GDM1 (cell line): ENCODE data around the gene GTF2F1.
A peak's percentile ranks its signal among the peaks of the same experiment; 100 is the strongest.
"Not testable (repeated sequence)": the region's sequence is repeated elsewhere in the genome, so short reads cannot be mapped to it uniquely, and the experiment has no call there.

Experiments
- DNase-seq: peaks from one replicate; lab custom pipeline; 2025; lab: John Stamatoyannopoulos, UW

GTF2F1 gene

DNA sequence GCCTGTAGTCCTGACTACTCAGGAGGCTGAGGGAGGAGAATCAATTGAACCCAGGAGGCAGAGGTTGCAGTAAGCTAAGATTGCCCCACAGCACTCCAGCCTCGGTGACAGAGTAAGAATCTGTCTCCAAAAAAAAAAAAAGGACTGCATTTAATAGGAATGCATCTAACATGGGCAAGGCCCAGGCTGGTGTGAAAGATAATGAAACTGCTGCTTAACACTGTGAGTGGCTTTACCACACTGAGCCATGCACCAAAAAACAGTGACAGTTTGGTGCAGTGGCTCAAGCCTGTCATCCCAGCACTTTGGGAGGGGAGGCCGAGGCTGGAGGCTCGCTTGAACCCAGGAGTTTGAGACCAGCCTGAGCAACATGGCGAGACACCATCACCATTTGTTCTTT is 8.6 kb downstream of the GTF2F1 start:
- DNase-seq = no peak

DNA sequence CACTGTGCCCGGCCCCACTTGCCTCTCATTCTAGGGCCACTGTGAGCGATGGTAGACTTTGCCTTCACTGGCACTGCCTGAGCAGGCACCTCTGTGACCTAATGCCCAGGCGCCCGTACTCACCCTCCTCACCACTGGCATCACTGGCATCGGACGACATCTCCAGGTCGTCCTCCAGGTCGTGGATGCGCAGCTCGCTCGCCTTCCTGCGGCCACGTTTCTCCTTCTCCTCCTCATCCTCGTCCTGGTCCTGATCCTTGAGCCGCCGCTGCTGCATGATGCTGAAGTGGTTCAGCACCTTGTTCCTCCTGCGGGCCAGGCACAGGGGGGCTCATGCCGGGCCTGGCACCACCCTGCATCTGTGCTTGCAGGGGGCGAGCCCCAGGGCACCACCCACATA is 9.8 kb downstream of the GTF2F1 start:
- no peak for DNase-seq

DNA sequence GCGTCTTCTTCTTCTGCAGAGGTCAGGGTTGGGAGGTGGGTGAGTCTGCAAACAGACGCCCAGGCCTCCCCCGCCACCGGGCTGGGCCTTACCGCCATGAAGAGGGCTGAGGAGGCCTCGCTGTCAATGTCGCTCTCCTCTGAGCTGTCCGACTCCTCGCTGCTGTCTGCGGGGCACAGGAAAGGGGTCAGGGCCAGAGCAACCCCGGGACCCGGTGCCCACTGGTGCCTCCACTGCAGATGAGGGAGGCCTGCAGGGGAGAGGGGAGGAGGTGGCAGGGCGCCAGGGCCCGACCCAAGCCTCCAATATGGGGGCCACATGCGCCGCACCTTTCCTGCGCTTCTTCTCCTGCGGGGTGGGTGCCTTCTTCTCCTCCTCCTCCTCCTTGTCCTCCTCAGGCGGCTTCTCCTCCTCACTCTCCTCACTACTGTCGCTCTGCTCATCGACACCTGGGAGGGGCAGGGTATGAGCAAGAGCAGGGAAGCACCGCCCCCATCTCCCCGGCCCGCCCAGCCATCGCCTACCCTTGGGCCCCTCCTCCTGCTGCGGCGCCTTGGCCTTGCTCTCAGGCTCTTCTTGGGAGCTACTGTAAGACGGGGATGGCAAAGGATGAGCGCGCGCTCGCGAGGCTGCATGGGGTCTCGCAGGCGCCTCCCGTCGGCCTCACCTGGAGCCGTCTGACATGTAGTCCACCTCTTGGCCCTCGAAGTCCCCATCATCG is 11.8 kb downstream of the GTF2F1 start:
- DNase-seq = no peak

DNA sequence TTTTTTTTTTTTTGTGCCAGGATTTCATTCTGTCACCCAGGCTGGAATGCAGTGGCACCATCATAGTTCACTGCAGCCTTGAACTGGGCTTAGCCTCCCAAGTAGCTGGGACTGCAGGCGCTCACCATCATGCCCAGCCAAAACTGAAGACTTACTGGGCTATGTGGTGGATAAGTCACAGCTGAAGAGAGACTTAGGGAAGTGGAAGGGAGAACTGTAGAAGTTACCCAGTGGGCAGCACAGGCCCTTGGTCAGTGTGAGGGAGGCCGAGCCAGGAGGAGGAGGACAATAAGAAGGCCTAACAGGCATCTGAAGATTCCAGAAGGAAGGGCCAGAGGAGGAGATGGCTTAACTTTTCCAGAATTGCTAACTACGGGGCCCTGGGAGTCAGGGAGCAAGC is 13.2 kb downstream of the GTF2F1 start:
- DNase-seq = no peak

DNA sequence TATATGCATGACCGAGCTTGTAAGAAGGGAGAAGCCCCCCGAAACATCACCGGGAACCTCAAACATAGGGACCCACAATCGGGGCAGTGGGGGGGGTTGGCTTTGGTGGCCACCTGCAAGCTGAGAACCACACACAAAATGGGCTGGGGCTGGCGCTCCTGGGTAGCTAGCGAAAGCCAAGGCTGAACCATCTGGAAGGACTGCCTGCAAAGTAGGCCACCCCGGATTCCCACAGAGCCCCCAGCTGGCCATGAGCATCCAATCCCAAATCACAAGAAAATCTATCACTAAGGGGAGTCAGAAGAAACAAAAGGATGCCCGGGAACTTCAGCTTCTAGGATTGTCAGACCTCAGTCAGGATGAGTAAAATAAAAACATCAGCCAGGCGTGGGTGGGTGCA is 14.5 kb downstream of the GTF2F1 start:
- no peak for DNase-seq

DNA sequence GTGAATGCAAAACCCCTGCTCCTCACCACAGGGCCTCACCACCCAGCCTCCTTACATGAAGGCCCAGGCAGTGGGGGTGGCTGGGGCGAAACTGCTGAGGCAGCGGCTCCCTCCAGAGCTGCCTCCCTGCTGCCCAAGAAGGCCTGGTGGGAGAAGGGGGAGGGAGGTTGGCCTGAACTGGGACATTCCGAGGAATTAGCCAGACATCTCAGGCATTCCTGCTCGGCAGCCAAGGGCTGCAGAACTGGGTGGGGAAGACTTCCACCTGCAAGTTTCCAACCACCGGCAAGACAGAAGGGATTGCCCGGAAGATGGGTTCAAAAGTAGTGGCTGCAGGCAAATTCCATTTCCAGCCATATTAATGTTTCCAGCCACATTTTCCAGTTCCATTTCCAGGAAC is 14.9 kb downstream of the GTF2F1 start:
- no peak for DNase-seq

DNA sequence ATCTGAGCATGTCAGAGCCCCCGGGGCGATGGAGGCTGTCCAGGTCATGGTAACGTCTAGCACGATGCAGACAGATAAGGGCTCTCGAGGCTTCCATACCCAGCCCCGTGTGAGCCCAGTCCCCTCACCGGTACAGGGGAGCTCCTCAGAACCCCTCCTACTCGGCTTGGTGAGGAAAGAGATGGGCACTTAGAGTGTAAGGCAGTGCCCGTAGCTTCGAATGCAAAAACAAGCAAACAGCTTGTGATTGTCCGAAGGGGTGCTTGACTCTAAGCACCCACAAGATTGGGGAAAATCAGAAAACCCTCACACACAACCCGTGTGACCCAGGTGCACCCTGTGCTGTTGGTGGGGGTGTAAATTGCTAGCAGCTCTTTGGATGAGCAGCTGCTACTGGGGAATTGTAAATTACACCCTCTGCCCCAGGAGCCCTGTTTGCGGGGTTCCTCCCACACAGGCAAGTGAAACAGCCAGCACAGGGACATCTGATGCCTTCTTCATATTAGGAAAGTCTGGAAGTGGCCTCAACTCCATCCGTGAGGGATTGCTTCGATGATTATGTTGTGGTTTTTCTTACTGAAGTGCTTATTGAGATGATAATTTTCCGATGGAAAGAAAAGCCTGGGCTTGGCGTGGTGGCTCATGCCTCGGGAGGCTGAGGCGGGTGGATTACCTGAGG is 16.3 kb downstream of the GTF2F1 start:
- no peak for DNase-seq

DNA sequence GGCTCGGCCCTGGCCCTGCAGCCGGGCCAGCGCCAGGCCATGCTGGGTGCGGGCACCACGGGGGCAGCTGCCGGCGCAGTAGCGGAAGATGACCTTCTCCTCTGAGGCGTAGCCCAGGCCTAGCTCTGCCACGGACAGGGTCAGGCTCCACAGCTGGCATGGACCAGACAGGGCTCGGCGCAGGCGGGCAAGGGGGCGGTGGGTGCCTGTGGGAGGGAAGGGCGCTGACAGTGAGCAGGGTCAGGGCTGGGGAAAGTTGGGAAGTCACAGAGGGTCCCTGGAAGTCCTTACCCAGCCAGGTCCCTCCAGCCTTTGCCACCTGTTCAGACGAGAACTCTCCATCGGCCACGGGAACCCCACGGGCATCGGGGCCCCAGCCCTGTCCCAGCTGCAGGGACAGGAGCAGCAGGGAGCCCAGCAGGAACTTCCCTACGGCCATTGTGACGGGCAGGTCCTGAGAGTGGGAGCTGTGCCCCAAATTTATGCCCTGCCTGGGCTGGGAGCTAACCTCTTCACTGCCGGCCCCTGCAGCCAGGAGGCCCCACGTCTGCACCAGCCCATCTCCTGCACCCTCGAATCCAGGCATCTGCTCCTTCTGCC is 17.5 kb downstream of the GTF2F1 start, which contains the start of gene PSPN:
TSS of gene PSPN (minus strand) at position 523 of the 600 bp plus-strand sequence. CDS start at position 439, 84 bp downstream.
- DNase-seq = no peak

DNA sequence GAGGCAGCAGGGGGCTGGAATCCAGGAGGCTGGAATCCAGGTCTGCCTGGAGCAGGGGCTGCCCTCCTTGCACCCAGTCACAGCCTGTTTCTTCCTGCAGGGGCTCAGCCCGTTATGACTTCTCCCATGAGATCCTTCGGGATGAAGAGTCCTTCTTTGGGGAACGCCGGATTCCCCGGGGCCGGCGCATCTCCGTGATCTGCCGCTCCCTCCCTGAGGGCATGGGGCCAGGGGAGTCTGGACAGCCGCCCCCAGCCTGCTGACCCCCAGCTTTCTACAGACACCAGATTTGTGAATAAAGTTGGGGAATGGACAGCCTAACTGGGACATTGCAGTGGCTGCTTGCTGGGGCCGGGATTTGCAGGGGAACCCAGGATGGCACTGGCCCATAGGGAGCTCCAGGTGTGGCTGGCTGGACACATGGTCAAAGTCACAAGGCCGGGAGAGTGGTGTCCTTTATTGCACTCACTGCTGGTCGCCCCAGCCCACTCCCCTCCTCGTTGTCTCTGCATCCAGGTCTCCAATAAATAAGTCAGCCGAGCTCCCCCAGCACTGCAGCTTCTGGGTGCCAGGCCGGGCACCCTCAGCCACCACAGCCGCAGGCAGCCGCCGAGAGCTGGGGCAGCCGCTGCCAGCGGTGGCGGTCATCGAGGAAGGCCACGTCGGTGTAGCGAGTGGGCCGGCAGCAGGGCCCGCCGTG is 18.1 kb downstream of the GTF2F1 start:
- DNase-seq = no peak

DNA sequence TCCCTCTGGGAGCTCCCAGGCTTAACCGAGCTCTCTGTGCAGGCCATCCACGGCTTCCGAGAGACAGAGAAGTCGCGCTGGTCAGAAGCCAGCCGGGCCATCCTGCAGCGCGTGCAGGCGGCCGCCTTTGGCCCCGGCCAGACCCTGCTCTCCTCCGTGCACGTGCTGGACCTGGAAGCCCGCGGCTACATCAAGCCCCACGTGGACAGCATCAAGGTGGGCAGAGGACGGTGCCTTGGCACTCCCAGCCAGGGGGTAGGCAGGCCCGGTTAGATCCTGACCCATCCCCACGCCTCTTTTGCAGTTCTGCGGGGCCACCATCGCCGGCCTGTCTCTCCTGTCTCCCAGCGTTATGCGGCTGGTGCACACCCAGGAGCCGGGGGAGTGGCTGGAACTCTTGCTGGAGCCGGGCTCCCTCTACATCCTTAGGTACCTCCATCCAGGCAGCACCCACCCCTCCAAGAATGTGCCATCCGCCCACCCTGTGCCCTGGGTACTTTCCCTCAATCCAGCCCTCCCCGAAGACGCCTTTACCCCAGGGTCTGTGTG is 18.7 kb downstream of the GTF2F1 start:
- DNase-seq = no peak

DNA sequence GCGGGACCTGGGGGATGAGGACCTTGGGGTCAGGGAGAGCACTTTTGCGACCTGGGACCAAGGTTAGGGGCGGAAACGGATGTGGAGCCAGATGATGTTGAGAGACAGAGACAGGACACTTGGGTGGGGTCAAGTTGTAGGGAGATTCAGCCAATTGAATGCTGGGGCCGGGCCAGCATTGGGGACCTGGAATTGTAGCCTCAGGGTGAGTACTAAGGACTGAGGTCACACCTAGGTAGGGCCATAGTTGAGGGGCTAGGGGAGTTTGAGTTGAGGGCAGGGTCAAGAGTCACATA is 19.2 kb downstream of the GTF2F1 start:
- no peak for DNase-seq

DNA sequence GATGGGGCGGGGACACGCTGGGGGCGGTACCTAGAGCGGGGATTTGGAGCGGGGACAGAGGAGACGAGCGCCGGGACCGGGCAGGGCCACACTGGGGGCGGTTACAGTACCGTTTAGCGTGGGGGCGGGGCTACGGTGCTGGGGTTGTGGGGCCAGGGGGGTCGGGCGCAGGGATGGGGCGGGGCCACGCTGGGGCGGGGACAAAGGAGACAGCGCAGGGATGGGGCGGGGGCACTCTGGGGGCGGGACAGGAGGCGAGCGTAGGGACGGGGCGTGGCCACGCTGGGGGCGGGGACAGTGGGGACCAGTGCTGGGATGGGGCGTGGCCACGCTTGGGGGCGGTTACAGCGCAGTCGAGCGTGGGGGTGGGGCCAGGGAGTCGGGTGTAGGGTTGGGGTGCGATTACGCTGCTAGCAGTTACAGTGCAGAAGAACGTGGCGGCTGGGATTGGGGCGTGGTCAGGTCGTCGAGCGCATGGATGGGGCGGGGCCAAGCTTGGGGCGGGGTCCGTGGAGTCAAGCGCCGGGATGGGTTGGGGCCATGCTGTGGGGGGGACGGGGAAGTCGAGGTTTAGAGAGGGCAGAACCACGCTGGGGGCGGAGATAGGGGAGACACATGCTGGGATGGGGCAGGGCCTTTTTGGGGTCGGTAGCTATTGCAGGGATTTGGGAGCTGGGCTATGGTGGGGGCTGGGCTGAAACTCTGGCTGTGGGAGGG is 19.7 kb downstream of the GTF2F1 start:
- peak; percentile 99 for DNase-seq

DNA sequence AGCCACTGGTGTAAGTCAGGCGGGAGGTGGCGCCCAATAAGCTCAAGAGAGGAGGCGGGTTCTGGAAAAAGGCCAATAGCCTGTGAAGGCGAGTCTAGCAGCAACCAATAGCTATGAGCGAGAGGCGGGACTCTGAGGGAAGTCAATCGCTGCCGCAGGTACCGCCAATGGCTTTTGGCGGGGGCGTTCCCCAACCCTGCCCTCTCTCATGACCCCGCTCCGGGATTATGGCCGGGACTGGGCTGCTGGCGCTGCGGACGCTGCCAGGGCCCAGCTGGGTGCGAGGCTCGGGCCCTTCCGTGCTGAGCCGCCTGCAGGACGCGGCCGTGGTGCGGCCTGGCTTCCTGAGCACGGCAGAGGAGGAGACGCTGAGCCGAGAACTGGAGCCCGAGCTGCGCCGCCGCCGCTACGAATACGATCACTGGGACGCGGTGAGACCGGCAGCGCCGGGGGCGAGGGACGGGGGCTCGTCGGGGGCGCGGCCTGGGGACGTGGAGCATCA is 20.3 kb downstream of the GTF2F1 start, which contains the start of gene ALKBH7:
TSS of gene ALKBH7 (plus strand) at position 201 of the 502 bp plus-strand sequence. CDS start at position 228, 27 bp downstream.
- peak; percentile 98 for DNase-seq

DNA sequence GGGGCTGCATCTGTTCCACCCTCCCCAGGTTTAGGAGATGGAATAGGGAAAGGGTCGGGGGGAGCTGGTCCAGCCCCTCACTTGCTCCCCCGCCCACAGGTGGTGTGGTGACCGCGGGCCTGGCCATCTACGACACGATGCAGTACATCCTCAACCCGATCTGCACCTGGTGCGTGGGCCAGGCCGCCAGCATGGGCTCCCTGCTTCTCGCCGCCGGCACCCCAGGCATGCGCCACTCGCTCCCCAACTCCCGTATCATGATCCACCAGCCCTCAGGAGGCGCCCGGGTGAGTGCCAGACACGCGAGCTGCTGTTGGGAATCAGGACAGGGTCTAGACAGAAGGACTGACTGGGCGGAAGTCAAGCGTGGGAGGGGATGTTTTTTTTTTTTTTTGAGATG is 28.6 kb downstream of the GTF2F1 start:
- DNase-seq = no peak

DNA sequence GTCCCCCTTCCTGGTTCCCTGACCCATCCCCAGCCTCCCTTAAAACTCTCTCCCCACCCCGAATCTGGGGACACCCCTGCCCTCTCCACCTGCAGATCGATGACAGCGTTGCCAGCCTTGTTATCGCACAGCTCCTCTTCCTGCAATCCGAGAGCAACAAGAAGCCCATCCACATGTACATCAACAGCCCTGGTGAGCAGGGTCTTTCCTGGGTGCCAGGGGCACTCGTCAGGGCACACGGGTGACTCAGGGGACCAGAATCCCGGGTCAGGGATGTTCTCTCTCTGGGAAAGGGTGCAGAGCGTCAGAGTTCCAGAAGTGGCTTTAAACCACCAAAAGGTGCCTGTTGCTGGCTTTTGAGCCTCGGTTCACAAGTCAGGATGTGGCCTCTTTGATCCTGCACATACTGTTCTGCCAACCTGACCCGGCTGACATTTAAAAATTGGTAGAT is 30.6 kb downstream of the GTF2F1 start:
- no peak for DNase-seq

DNA sequence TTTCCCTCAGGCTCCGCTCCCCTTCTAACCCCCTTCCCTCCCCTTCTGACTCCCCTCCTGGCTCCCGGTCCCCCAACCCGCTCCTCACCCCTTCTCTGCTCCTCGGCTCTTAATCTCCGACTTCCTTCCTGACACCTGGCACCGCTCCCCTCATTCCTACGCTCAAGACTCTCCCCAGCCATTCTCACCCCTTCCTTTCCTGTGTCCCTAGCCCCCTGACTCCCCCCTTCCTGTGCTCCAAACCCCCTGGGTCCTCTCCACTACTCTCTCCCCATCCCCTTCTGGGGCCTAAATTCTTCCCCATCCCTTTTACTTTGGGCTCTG is 31.0 kb downstream of the GTF2F1 start:
- DNase-seq = no peak

DNA sequence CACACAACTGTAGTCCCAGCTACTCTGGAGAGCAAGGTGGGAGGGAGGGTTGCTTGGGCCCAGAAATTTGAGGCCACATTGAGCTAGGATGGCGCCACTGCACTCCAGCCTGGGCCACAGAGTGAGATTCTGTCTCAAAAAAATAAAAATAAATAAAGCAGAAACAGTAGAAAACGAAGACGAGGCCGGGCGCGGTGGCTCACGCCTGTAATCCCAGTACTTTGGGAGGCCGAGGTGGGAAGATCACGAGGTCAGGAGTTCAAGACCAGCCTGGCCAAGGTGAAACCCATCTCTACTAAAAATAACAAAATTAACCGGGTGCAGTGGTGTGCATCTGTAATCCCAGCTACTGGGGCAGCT is 32.1 kb downstream of the GTF2F1 start:
- not testable (repeated sequence) for DNase-seq

DNA sequence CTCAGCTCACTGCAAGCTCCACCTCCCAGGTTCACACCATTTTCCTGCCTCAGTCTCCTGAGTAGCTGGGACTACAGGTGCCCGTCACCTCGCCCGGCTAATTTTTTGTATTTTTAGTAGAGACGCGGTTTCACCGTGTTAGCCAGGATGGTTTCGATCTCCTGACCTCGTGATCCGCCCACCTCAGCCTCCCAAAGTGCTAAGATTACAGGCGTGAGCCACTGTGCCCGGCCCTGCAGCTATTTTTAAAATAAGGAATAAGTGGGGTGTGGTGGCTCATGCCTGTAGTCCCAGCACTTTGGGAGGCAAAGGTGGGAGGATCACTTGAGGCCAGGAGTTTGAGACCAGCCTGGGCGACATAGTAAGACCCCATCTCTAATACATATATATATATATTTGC is 32.5 kb downstream of the GTF2F1 start:
- not testable (repeated sequence) for DNase-seq

DNA sequence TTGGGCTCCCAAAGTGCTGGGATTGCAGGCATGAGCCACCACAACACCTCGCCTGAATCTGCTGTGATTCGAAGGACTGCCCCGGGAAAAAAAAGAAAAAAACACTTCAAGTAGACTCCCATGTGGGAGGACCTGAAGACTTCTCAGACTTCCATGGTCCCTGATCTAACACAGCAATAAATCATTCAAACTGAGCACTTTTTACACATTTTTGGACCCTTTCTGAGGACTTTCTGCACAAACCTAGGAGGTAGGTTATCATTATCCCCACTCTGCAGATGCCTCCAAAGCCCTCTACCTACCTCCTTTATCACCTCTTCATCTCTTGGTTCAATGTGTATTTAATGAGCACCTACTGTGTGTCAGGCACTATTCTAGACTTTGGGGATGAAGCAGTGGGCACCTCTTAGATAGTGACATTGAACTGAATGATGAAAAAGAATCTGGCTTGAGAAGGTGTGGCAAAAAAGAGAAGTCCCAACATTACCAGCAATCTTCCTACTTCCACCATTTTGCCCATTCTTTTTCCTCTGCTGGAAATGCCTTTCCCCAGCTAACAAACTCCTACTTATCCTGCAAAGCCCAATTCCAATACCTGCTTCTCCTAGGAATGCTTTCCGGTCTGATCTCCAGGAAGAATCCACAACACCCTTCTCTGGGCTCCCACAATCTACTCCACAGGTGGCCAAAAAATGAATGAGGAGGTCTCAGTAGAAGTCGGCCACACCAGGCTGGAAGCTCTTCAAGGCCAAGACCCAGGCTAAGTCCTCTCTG is 33.2 kb downstream of the GTF2F1 start:
- no peak for DNase-seq

DNA sequence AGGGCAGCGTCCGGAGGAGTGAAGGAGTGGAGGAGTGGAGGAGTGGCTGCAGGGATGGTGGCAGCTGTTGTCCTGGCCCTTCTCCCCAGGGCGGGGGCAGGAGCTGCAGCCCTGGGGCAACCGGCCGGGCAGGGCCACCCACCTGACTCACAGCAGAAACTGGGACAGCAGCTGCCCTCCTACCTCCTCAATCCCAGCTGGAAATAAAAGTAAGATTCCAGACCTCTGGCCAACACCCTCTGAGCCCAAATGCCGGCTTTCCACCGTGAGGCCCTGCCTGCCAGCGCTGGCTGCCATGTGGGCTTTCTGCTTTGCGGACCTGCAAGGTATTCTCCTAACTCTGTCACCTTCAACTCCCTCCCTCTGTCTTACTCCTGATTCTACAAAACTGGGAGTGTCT is 35.0 kb downstream of the GTF2F1 start:
- no peak for DNase-seq

DNA sequence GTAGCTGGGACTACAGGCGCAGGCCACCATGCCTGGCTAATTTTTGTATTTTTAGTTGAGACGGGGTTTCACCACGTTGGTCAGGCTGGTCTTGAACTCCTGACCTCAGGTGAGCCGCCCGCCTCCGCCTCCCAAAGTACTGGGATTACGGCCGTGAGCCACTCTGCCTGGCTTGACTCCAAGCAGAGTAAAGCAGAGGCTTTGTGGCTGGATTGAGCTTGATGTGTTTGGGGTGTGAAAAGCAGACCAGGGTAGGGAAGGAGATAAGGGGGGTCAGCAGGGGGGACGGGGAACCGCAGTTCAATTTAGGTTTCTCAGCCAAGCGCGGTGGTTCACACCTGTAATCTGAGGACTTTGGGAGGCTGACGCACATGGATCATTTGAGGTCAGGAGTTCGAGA is 35.8 kb downstream of the GTF2F1 start:
- no peak for DNase-seq
